ENCODE measurements around the gene HSD17B4. TPM values are rescaled to one million over a fixed set of nuclear protein-coding genes. Genes with fewer than 3 reads are reported as not detected.
"Not testable (repeated sequence)": the region's sequence is repeated elsewhere in the genome, so short reads cannot be mapped to it uniquely, and the experiment has no call there.

The HSD17B4 gene, protein sequence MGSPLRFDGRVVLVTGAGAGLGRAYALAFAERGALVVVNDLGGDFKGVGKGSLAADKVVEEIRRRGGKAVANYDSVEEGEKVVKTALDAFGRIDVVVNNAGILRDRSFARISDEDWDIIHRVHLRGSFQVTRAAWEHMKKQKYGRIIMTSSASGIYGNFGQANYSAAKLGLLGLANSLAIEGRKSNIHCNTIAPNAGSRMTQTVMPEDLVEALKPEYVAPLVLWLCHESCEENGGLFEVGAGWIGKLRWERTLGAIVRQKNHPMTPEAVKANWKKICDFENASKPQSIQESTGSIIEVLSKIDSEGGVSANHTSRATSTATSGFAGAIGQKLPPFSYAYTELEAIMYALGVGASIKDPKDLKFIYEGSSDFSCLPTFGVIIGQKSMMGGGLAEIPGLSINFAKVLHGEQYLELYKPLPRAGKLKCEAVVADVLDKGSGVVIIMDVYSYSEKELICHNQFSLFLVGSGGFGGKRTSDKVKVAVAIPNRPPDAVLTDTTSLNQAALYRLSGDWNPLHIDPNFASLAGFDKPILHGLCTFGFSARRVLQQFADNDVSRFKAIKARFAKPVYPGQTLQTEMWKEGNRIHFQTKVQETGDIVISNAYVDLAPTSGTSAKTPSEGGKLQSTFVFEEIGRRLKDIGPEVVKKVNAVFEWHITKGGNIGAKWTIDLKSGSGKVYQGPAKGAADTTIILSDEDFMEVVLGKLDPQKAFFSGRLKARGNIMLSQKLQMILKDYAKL
- polyA plus RNA-seq, result 117 TPM

DNA sequence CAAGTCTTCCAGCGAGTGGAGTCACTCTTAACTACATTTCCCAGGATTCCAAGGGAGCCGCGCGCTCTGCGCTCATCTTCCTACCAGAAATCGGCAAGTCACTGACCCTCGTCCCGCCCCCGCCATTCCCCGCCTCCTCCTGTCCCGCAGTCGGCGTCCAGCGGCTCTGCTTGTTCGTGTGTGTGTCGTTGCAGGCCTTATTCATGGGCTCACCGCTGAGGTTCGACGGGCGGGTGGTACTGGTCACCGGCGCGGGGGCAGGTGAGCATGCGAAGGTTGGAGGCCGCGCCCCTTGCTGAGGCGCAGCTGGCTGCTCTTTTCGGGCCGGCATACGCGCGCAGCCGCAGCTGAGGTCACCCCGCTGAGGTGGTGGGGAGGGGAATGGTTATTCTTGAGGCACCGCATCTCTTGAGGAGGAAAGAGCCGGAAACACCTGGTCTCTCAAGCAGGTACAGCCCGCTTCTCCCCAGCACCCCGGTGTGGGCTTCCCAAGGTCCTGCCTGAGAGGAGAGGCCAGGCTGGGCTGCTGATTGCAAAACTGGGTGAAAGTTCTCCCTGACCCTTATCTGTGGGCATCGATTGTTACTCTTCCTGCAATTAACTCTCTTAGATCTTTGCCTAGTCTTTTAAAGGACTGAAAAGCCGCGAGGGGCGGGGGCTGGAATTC is at the start of gene HSD17B4:
Gene HSD17B4 (plus strand): TSS at position 125 of the 667 bp plus-strand sequence. CDS start 79 bp downstream, at position 204.
- Mint-ChIP-seq H3K27ac (peak within 1 kb of the TSS; percentile 91 to 97 (median 96)), H3K4me1 (peaks cover 24 to 42% (median 34%) of the 10 kb centered on the region in 3 donors), H3K36me3 (peaks cover 3% of the 10 kb centered on the region), H3K27me3 (no peaks in the 10 kb centered on the region), H3K4me3 (peak within 1 kb of the TSS; percentile 89 to 98 (median 97)), H3K9me3 (no peaks in the 10 kb centered on the region)

DNA sequence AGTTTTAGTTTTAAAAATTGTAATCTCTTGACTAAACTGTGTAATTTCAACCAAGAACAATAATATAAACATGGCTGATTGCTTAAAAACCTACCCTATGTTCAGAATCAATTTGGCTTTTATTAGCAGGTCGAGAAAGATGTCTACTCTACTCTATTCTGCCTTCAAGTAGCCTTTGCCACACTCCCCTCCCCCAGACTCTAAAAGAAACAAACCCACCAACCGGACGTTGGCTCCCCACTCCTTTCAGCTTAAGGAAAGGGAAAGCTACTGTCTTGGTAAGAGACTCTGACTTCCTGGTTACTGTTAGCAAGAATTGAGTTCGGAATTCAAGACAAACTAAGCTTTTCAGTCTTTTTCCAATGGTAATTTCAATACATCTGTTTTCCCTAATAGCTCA is 49.7 kb upstream of the HSD17B4 start:
- peaks cover 46 to 59% (median 49%) of the 10 kb centered on the region in 3 donors for H3K4me1 Mint-ChIP-seq
- H3K27ac Mint-ChIP-seq, result peak overlapping the region in 1 of 3 donors; percentile 75
- no peaks in the 10 kb centered on the region for H3K9me3 Mint-ChIP-seq
- no peaks in the 10 kb centered on the region for H3K27me3 Mint-ChIP-seq
- no peak overlapping the region for H3K4me3 Mint-ChIP-seq
- no peaks in the 10 kb centered on the region for H3K36me3 Mint-ChIP-seq

DNA sequence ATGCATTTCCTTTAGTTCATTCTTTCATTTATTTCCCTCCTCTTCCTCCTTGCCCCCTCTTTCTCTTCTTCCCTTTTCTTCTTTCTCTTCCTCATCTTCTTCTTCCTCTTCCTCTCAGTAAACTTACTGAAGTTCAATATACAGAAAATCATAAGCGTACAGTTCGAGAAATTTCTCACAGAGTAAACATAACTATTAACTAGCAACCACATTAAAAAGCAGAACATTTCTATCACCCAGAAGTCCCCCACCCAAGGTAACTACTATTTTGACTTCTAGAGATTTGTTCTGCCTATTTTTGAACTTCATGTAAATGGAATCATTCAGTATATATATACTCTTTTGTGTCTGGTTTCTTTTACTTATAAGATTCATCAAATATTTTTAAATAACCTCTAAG is 48.3 kb upstream of the HSD17B4 start:
- Mint-ChIP-seq H3K9me3 (no peaks in the 10 kb centered on the region), H3K4me1 (peaks cover 37 to 48% (median 38%) of the 10 kb centered on the region in 3 donors), H3K27me3 (no peaks in the 10 kb centered on the region), H3K4me3 (peak overlapping the region in 2 of 4 donors; percentile 56 to 60), H3K27ac (peak overlapping the region; percentile 25 to 82 (median 53)), H3K36me3 (no peaks in the 10 kb centered on the region)

DNA sequence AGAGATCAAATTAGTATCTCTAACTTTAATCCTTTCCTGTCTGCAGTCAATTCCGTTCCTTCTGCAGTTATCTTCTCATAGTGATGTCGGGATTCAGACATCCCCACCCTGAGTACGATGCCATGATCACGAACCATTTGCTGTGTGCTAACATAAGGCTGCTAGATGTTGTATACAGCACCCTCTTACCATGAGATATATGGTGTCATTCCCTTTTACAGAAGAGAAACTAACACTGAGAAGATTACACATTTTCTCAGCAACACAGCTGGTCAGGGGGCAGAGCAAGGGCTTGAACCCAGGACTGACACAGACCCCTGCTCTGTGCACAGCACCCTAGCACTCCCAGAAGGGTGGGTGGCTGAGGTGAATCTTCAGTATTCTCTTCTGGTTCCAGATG is 46.9 kb upstream of the HSD17B4 start:
- Mint-ChIP-seq H3K36me3 (no peaks in the 10 kb centered on the region), H3K4me3 (peak overlapping the region in 1 of 4 donors; percentile 49), H3K27me3 (no peaks in the 10 kb centered on the region), H3K4me1 (peaks cover 41 to 48% (median 41%) of the 10 kb centered on the region in 3 donors), H3K27ac (peak overlapping the region; percentile 15 to 82 (median 18)), H3K9me3 (no peaks in the 10 kb centered on the region)

DNA sequence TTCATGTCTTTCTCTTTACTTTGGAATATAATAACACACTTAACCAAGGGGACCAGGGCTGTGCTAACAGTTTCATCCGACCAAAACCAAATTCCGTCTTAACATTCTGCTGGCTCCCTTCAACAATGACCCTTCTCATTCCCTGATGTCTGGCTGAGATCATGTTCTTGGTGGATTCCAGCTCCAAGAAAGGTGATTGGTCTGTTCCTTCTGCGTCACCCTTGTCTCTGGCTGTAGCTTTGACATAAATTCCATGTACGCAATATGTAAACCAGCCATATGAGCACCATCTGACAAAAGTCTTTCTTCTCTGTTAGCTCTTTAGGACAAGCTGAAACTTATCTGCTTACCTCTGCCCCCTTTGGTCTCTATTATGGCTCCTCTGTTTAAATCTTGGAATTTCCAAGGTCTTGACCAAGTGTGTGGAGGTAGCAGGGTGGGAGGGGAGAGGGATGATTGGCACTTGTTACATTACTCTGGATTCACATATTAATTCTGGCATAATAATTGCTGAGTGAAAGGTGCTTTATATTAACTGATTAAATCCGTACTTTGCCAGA is 45.7 kb upstream of the HSD17B4 start:
- peak overlapping the region in 2 of 3 donors; percentile 15 to 71 for H3K27ac Mint-ChIP-seq
- H3K4me3 Mint-ChIP-seq, result no peak overlapping the region

DNA sequence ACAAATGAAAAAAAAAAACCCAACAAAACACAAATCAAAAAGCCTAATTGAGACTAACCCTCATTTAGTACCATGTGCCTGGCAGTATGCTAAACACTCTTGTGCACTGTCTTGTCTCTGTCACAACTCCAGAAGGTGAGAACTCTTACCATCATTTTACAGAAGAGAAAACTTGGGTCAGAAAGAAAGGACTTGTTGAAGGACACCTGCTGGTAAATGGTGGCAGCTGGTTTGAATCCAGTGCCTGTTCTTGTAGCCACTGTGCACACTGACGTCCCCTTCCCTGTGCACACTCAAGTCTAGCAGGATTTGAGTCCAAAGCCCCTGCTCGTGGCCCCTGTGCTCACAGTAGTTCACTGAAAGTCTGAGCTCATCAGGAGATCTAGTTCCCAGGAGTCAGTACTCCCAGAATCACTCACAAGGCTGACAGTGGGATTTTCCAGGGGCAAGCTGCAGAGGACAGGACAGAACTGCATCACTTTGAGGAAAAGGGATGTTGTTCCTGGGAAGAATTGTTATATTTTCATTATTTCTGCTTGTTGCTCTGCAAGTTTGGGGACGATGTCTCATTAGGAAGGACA is 43.0 kb upstream of the HSD17B4 start:
- H3K9me3 Mint-ChIP-seq, result no peaks in the 10 kb centered on the region
- peak overlapping the region in 1 of 3 donors; percentile 17 for H3K27ac Mint-ChIP-seq
- no peaks in the 10 kb centered on the region for H3K27me3 Mint-ChIP-seq
- no peaks in the 10 kb centered on the region for H3K36me3 Mint-ChIP-seq
- H3K4me3 Mint-ChIP-seq, result no peak overlapping the region
- peaks cover 48 to 59% (median 57%) of the 10 kb centered on the region in 3 donors for H3K4me1 Mint-ChIP-seq

More for the DNA sequence above, 45.7 kb upstream of the HSD17B4 start:
- no peaks in the 10 kb centered on the region for H3K27me3 Mint-ChIP-seq
- no peaks in the 10 kb centered on the region for H3K36me3 Mint-ChIP-seq
- H3K9me3 Mint-ChIP-seq, result no peaks in the 10 kb centered on the region
- peaks cover 49 to 54% (median 51%) of the 10 kb centered on the region in 3 donors for H3K4me1 Mint-ChIP-seq

DNA sequence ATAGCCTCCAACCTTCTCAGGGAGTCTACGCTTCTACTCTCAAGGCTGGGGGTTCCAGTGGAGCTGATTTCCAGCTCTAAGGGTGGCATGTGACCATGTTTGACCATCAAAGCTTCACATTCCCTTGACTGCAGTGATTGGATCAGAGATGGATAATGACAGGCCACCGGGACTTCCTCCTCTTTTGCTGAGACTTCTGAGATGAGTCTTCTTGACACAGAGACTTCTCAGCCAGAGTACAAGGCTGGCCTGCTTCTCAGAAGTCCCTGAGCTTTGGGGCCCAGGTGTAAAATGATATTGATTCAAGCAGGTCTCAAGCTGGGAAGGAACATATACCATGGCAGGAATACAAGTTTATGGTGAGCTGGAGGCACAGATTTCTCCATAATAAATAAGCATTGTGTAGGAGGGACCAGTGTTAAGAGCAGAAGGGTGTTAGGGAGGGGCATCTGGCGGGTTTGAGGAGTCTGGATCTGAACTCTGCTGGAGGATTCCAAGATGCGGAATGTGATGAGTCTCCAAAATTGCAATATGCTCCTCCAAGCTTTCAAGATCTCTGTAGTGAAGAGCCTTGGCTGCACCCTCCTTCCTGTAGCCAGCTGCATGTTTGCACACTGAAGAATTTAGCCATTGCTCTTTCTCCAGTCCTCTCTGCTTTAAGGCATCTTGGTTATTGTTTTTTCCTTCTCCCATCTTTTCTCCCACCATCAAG is 41.7 kb upstream of the HSD17B4 start:
- Mint-ChIP-seq H3K4me1 (peaks cover 45 to 56% (median 54%) of the 10 kb centered on the region in 3 donors), H3K9me3 (no peaks in the 10 kb centered on the region), H3K27ac (peak overlapping the region in 1 of 3 donors; percentile 76), H3K4me3 (peak overlapping the region in 1 of 4 donors; percentile 17), H3K27me3 (no peaks in the 10 kb centered on the region), H3K36me3 (no peaks in the 10 kb centered on the region)

DNA sequence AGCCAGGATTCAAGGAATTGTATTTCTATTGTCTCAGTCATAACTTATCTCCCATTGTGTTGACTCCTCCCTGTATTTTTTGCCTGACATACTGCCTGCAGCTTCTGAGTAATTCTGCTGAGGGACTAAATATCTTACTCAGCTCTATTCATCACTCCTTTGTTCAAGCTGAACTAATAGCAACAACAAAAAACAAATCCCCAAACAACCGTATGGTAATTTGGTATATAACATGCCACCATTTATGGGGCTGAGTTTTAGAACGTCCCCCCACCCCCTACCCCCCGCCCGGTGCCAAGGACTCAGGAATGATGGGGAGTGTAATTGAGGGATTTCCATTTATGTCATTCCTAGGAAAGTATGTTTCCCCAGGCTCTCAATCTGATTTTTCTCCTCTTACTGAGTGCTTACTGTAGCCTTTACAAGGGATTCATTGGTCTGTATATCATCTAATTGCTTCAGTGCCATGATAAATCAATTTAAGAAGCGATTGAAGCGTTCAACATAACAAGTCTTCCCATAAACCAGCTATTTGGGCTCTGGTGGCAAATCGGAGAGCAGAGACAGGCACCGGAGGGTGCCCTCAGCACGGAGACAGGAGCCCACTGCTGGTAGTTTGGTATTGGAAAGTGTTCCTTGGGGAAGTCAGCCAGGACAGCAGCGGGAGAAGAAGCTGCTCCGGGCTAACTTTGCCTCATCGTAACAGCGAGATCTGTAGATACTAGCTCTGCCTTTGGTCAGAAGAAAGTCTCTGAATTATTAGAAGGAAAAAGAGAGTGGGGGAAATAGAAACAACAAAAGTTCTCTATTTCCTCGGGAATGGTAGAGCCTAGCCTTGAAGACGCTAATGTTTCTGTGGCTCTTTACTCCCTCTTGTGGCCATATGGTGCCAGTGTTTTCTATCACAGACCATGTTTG is 40.7 kb upstream of the HSD17B4 start:
- Mint-ChIP-seq H3K36me3 (no peaks in the 10 kb centered on the region), H3K9me3 (no peaks in the 10 kb centered on the region), H3K27ac (peak overlapping the region; percentile 63 to 90 (median 83)), H3K4me1 (peaks cover 38 to 52% (median 45%) of the 10 kb centered on the region in 3 donors), H3K27me3 (no peaks in the 10 kb centered on the region), H3K4me3 (peak overlapping the region; percentile 60 to 97 (median 90))

DNA sequence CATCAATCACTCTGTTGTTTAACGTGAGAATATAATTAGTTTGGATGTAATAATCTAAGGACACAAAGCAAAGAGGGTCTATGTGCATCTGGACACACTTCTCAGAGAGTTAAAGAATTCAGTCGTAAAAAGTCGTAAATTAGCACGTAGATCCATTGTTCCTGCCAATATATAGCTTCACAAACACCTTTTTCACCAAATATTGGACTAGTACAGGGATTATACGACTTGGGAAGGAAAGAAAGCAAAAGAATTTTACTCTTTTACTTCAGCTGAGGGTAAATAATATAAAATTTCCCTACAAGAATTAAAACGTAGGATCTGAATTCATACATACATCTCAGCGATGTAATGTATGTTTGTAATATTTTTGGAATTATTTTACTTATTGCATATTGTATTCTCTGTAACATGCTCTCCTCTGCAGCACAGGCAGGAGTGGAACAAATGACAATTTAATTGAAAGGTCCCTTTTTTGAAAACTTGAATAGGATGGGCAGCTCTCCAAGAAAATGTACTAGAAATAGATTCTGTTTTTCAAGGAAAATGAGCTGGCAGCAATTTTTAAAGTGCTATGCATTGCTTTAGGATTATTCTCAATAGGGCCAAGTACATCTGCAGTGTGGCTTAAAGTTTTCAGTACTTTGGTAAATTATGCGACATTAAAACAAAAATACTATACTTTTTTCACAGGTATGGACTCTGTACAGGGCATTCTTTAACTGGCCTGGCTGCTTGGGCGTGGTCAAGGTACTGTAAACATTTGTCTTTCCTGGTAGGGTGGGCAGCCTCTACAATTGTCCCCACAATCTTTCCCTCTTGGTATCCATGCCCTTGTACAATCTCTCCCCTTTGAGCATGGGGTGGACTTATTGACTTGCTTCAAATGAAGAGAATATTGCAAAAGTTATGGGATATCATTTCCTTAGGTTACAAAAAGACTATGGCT is 39.7 kb upstream of the HSD17B4 start:
- H3K4me1 Mint-ChIP-seq, result peaks cover 46 to 54% (median 47%) of the 10 kb centered on the region in 3 donors
- peak overlapping the region; percentile 60 to 97 (median 90) for H3K4me3 Mint-ChIP-seq
- H3K27ac Mint-ChIP-seq, result peak overlapping the region; percentile 63 to 90 (median 83)
- H3K36me3 Mint-ChIP-seq, result peaks cover 2% of the 10 kb centered on the region
- no peaks in the 10 kb centered on the region for H3K27me3 Mint-ChIP-seq
- H3K9me3 Mint-ChIP-seq, result peaks cover 0 to 3% (median 0%) of the 10 kb centered on the region in 3 donors

DNA sequence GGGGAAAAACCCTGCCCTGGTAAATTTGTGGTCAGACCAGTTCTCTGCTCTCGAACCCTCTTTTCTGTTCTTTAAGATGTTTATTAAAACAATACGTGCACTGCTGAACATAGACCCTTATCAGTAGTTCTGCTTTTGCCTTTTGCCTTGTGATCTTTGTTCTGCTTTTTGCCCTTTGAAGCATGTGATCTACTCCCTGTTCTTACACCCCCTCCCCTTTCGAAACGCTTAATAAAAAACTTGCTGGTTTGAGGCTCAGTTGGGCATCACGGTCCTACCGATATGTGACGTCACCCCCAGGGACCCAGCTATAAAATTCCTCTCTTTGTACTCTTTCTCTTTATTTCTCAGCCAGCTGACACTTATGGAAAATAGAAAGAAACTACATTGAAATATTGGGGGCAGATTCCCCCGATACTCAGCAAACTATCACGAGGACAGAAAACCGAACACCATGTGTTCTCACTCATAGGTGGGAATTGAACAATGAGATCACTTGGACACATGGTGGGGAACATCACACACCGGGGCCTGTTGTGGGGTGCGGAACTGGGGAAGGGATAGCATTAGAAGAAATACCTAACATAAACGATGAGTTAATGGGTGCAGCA is 38.1 kb upstream of the HSD17B4 start:
- not testable (repeated sequence) for H3K9me3 Mint-ChIP-seq, H3K27me3 Mint-ChIP-seq, H3K36me3 Mint-ChIP-seq
- Mint-ChIP-seq H3K4me1 (peaks cover 56 to 65% (median 59%) of the 10 kb centered on the region in 3 donors), H3K27ac (peak overlapping the region; percentile 86 to 96 (median 91)), H3K4me3 (peak overlapping the region; percentile 40 to 85 (median 70))

DNA sequence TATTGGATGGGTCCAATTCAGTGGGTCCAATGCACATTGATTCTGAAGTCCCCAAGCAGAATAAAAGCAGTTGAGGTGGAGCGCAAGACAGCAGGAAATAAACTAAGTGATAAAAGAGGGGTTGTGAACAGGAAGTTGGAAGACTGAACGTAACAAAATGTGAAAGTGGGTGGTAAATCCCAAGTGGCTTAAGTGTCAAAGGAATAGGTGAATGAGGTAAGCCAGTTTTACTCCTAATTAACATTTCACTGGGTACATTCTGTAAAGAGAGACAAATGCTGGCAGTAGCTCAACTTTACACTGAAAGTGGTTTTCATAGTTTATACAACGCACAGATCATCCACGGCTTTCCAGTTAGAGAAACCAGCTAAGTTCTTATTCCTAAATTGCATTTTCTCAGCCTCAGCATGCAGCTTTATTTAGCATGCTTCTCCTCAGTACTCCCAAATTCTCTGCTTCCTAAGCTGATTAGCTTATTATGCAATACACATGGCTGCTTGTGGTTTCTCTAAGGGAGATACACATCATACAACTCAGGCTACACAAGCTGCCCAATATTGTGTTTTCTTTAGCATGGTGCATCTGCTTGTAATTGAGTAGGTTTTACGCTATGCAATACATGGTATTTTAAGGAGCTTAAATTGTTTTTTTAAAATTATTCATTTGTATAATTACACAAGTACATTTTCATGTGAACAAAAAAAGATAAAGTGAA is 34.2 kb upstream of the HSD17B4 start:
- peaks cover 0 to 3% (median 0%) of the 10 kb centered on the region in 3 donors for H3K9me3 Mint-ChIP-seq
- H3K27ac Mint-ChIP-seq, result peak overlapping the region; percentile 32 to 90 (median 49)
- peak overlapping the region in 3 of 4 donors; percentile 16 to 72 (median 52) for H3K4me3 Mint-ChIP-seq
- H3K4me1 Mint-ChIP-seq, result peaks cover 45 to 58% (median 49%) of the 10 kb centered on the region in 3 donors
- H3K27me3 Mint-ChIP-seq, result no peaks in the 10 kb centered on the region
- peaks cover 2% of the 10 kb centered on the region for H3K36me3 Mint-ChIP-seq
